LNCAP (cell line): Measurements from ENCODE around the gene PLA2G1B.

Source experiments
- CTCF ChIP-seq: fragments of 450-650 bp; IDR thresholded peaks from 2 replicates; pipeline ENCODE4 v1.5.1; 2017; ENCODE audit warnings: mild to moderate bottlenecking

The PLA2G1B gene

GRCh38 chr12:120363274-120363855 is 35.8 kb upstream of the PLA2G1B start:
- TF ChIP-seq CTCF, result no peak

GRCh38 chr12:120362516-120363273 is 35.1 kb upstream of the PLA2G1B start:
- no peak for TF ChIP-seq CTCF

- no peak for TF ChIP-seq CTCF
These were observed 34.1 kb upstream of the PLA2G1B start for GRCh38 chr12:120361506-120362208.

GRCh38 chr12:120359128-120359527 is 31.5 kb upstream of the PLA2G1B start:
- no peak for TF ChIP-seq CTCF

GRCh38 chr12:120358412-120359100 is 31.0 kb upstream of the PLA2G1B start:
- TF ChIP-seq CTCF, result no peak

GRCh38 chr12:120357104-120357503 is 29.5 kb upstream of the PLA2G1B start:
- no peak for TF ChIP-seq CTCF

GRCh38 chr12:120356567-120357030 is 29.0 kb upstream of the PLA2G1B start:
- TF ChIP-seq CTCF, result peak; percentile 86
